Uterus (tissue), 2 donors: ENCODE measurements around the gene GTF3C6.

Source experiments
- POLR2A ChIP-seq, 2 donors: fragments of 450-650 bp; IDR thresholded peaks; one replicate each; pipeline ENCODE4 v1.6.1; 2016; ENCODE audit warnings: antibody characterized with exemption in 2 of 2, mild to moderate bottlenecking in 1 of 2, moderate library complexity in 1 of 2
- TF ChIP-seq, protein P1 (sequence below), 4 experiments: fragments of 200-600 bp in 2 of 4; fragments of 450-650 bp in 2 of 4; sonication (generic) in 2 of 4; IDR thresholded peaks; one replicate each; pipeline ENCODE4 v1.5.1; 2016 to 2019; ENCODE audit warnings: antibody characterized with exemption in 4 of 4, mild to moderate bottlenecking in 2 of 4, moderate library complexity in 1 of 4

DNA sequence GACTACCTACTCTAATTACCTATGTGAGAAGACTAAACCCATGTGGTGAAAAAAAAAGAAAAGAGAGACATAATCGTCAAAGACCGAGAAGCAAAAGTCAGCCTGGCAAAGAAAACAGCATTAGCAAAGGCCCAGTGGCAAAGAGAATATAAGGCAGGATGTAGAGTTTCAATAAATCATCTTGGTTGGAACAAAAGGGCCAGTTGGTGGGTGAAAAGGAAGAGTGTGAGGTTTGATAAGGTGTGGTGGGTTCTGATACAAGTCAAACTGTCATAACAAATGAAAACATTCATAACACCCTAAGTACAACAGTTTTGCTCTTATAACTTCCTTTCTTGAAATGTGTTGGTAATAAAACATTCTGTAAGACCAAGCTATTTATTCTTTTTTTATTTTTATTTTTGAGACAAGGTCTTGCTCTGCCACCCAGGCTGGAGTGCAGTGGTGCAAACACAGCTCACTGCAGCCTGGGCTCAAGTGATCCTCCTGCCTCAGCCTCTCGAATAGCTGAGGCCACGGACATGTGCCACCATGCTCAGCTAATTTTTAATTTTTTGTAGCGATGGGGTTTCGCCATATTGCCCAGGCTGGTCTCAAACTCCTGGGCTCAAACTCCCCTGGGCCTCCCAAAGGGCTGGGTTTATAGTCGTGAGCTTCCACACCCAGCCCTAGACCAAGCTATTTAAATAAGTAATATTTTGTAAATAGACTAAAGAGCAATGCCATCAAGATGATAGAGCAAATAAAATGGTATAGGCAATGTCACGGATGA lies 18.9 kb upstream of the GTF3C6 start:
- TF ChIP-seq, protein P1, sequence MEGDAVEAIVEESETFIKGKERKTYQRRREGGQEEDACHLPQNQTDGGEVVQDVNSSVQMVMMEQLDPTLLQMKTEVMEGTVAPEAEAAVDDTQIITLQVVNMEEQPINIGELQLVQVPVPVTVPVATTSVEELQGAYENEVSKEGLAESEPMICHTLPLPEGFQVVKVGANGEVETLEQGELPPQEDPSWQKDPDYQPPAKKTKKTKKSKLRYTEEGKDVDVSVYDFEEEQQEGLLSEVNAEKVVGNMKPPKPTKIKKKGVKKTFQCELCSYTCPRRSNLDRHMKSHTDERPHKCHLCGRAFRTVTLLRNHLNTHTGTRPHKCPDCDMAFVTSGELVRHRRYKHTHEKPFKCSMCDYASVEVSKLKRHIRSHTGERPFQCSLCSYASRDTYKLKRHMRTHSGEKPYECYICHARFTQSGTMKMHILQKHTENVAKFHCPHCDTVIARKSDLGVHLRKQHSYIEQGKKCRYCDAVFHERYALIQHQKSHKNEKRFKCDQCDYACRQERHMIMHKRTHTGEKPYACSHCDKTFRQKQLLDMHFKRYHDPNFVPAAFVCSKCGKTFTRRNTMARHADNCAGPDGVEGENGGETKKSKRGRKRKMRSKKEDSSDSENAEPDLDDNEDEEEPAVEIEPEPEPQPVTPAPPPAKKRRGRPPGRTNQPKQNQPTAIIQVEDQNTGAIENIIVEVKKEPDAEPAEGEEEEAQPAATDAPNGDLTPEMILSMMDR (IDR thresholded peaks at IDR 0.05), result no peak
- no peak for TF ChIP-seq POLR2A (IDR thresholded peaks at IDR 0.05)
